Measurements from ENCODE around the gene MLC1.

DNA sequence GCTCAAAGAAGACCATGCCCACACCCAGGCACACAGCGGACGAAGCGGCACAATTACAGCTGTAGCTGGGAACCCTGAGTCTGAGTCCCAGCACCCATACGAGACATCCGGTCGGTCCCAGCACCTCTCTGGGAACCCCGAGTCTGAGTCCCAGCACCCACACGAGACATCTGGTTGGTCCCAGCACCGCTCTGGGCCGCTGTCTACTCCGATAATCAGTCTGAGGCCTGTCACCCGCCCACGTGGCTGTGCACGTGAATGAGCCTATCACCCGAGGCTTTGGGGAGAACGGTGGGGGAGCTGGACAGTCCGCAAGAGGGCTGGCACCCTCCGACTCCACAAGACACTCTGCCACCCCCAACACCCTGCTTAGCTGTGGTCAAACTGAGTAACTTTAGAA is 33.3 kb downstream of the MLC1 start:
- TF ChIP-seq, protein P1, sequence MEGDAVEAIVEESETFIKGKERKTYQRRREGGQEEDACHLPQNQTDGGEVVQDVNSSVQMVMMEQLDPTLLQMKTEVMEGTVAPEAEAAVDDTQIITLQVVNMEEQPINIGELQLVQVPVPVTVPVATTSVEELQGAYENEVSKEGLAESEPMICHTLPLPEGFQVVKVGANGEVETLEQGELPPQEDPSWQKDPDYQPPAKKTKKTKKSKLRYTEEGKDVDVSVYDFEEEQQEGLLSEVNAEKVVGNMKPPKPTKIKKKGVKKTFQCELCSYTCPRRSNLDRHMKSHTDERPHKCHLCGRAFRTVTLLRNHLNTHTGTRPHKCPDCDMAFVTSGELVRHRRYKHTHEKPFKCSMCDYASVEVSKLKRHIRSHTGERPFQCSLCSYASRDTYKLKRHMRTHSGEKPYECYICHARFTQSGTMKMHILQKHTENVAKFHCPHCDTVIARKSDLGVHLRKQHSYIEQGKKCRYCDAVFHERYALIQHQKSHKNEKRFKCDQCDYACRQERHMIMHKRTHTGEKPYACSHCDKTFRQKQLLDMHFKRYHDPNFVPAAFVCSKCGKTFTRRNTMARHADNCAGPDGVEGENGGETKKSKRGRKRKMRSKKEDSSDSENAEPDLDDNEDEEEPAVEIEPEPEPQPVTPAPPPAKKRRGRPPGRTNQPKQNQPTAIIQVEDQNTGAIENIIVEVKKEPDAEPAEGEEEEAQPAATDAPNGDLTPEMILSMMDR (IDR thresholded peaks at IDR 0.05) = no peak
- TF ChIP-seq EZH2 (IDR thresholded peaks at IDR 0.05) (no peak), EZH2phosphoT487 (IDR thresholded peaks at IDR 0.05) (no peak)

All from neural progenitor cell (in vitro differentiated cells).